IPS-11a (cell line): Measurements from ENCODE around the gene MACROH2A1.

Source experiments
- H3K4me3 ChIP-seq: one replicate; pipeline ENCODE4 v1.5.1; 2013; ENCODE audit warnings: low read depth, low read length, control low read depth

Gene MACROH2A1

GRCh38 chr5:135320718-135321484 is 78.1 kb downstream of the MACROH2A1 start:
- no peak overlapping the region for H3K4me3 ChIP-seq

GRCh38 chr5:135319928-135320606 is 79.0 kb downstream of the MACROH2A1 start:
- H3K4me3 ChIP-seq: no peak overlapping the region

GRCh38 chr5:135319458-135319857 is 79.6 kb downstream of the MACROH2A1 start:
- no peak overlapping the region for H3K4me3 ChIP-seq

- H3K4me3 ChIP-seq: no peak overlapping the region
These were observed 80.1 kb downstream of the MACROH2A1 start for GRCh38 chr5:135318924-135319323.

GRCh38 chr5:135318037-135318436 is 81.0 kb downstream of the MACROH2A1 start:
- no peak overlapping the region for H3K4me3 ChIP-seq

GRCh38 chr5:135317286-135317685 is 81.7 kb downstream of the MACROH2A1 start:
- H3K4me3 ChIP-seq: no peak overlapping the region

GRCh38 chr5:135315386-135315785 is 83.6 kb downstream of the MACROH2A1 start:
- H3K4me3 ChIP-seq: no peak overlapping the region

- H3K4me3 ChIP-seq: no peak overlapping the region
These were observed 85.1 kb downstream of the MACROH2A1 start for GRCh38 chr5:135313946-135314345.

GRCh38 chr5:135313405-135313804 is 85.6 kb downstream of the MACROH2A1 start:
- no peak overlapping the region for H3K4me3 ChIP-seq

- H3K4me3 ChIP-seq: no peak overlapping the region
These were observed 86.6 kb downstream of the MACROH2A1 start for GRCh38 chr5:135312255-135312935.

GRCh38 chr5:135310328-135310989 is 88.6 kb downstream of the MACROH2A1 start:
- no peak overlapping the region for H3K4me3 ChIP-seq

GRCh38 chr5:135309391-135310327 is 89.4 kb downstream of the MACROH2A1 start:
- no peak overlapping the region for H3K4me3 ChIP-seq

GRCh38 chr5:135308752-135309151 is 90.3 kb downstream of the MACROH2A1 start:
- H3K4me3 ChIP-seq: no peak overlapping the region

GRCh38 chr5:135308245-135308644 is 90.8 kb downstream of the MACROH2A1 start:
- no peak overlapping the region for H3K4me3 ChIP-seq

GRCh38 chr5:135307143-135307903 is 91.7 kb downstream of the MACROH2A1 start:
- H3K4me3 ChIP-seq: no peak overlapping the region

GRCh38 chr5:135306557-135306956 is 92.5 kb downstream of the MACROH2A1 start:
- no peak overlapping the region for H3K4me3 ChIP-seq

- H3K4me3 ChIP-seq: no peak overlapping the region
These were observed 94.4 kb downstream of the MACROH2A1 start for GRCh38 chr5:135304352-135305221.

GRCh38 chr5:135303582-135304173 is 95.4 kb downstream of the MACROH2A1 start:
- no peak overlapping the region for H3K4me3 ChIP-seq
